OCI-LY7 (cell line): ENCODE measurements around the gene NCAN.
"Not testable (repeated sequence)": the region's sequence is repeated elsewhere in the genome, so short reads cannot be mapped to it uniquely, and the experiment has no call there.

Experiments used
- EZH2phosphoT487 ChIP-seq: fragments of 200-600 bp; sonication (generic); IDR thresholded peaks from 2 replicates; pipeline ENCODE4 v1.6.1; 2018; ENCODE audit warnings: low read depth, borderline replicate concordance, mild to moderate bottlenecking, mixed run types, antibody characterized with exemption, low read length, moderate library complexity, mixed read lengths
- TF ChIP-seq, protein P1 (sequence below): fragments of 200-600 bp; sonication (generic); conservative IDR thresholded peaks from 2 replicates; pipeline ENCODE4 v1.5.1; 2014; ENCODE audit warnings: mild to moderate bottlenecking, antibody characterized with exemption, low read length, moderate library complexity, mixed read lengths

- TF ChIP-seq, protein P1, sequence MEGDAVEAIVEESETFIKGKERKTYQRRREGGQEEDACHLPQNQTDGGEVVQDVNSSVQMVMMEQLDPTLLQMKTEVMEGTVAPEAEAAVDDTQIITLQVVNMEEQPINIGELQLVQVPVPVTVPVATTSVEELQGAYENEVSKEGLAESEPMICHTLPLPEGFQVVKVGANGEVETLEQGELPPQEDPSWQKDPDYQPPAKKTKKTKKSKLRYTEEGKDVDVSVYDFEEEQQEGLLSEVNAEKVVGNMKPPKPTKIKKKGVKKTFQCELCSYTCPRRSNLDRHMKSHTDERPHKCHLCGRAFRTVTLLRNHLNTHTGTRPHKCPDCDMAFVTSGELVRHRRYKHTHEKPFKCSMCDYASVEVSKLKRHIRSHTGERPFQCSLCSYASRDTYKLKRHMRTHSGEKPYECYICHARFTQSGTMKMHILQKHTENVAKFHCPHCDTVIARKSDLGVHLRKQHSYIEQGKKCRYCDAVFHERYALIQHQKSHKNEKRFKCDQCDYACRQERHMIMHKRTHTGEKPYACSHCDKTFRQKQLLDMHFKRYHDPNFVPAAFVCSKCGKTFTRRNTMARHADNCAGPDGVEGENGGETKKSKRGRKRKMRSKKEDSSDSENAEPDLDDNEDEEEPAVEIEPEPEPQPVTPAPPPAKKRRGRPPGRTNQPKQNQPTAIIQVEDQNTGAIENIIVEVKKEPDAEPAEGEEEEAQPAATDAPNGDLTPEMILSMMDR: not testable (repeated sequence)
- not testable (repeated sequence) for TF ChIP-seq EZH2phosphoT487
Measured at GRCh38 chr19:19221000-19221399, 9.2 kb downstream of the NCAN start.
